Smooth muscle cell of the brain vasculature (primary cell): ENCODE measurements around the gene OTOG.

Experiments
- DNase-seq: peaks from one replicate; pipeline ENCODE4 v3.0.0-alpha.2; 2012; ENCODE audit warnings: low read depth, low spot score

The OTOG gene

GRCh38 chr11:17581732-17582053 lies 34.6 kb downstream of the OTOG start:
- DNase-seq, result no peak

- DNase-seq, result no peak
These were observed 39.0 kb downstream of the OTOG start for GRCh38 chr11:17585911-17586695.

GRCh38 chr11:17588166-17588565 lies 41.1 kb downstream of the OTOG start:
- no peak for DNase-seq

GRCh38 chr11:17588721-17589120 lies 41.7 kb downstream of the OTOG start:
- no peak for DNase-seq

GRCh38 chr11:17590463-17590862 lies 43.4 kb downstream of the OTOG start:
- DNase-seq, result no peak

- DNase-seq, result no peak
These were observed 44.2 kb downstream of the OTOG start for GRCh38 chr11:17591293-17591692.

- DNase-seq, result no peak
These were observed 46.6 kb downstream of the OTOG start for GRCh38 chr11:17593466-17594245.

GRCh38 chr11:17594686-17595192 lies 47.7 kb downstream of the OTOG start:
- DNase-seq, result no peak

GRCh38 chr11:17595526-17596309 lies 48.7 kb downstream of the OTOG start:
- DNase-seq, result no peak

GRCh38 chr11:17596310-17596669 lies 49.2 kb downstream of the OTOG start:
- DNase-seq, result no peak

GRCh38 chr11:17596711-17597110 lies 49.7 kb downstream of the OTOG start:
- no peak for DNase-seq

GRCh38 chr11:17597770-17598169 lies 50.7 kb downstream of the OTOG start:
- no peak for DNase-seq

- DNase-seq, result peak; percentile 50
These were observed 51.8 kb downstream of the OTOG start for GRCh38 chr11:17598700-17599459.

GRCh38 chr11:17599460-17599925 lies 52.4 kb downstream of the OTOG start:
- no peak for DNase-seq

- DNase-seq, result no peak
These were observed 53.5 kb downstream of the OTOG start for GRCh38 chr11:17600316-17601255.

- no peak for DNase-seq
These were observed 54.2 kb downstream of the OTOG start for GRCh38 chr11:17601256-17601671.

- no peak for DNase-seq
These were observed 54.6 kb downstream of the OTOG start for GRCh38 chr11:17601676-17602075.

GRCh38 chr11:17602105-17603001 lies 55.3 kb downstream of the OTOG start:
- no peak for DNase-seq
